GM11168 (cell line): ENCODE results near the gene SCML2.
"Not testable (repeated sequence)": the region's sequence is repeated elsewhere in the genome, so short reads cannot be mapped to it uniquely, and the experiment has no call there.

Source experiments
- in situ Hi-C: fragments of 300-500 bp; cut with MboI; formaldehyde crosslinking; loops from one replicate; pipeline ENCODE4 v1.12.0; 2022; ENCODE audit warnings: low sequenced_read_pairs; ENCODE audit not compliant: unreplicated experiment

SCML2 gene

DNA sequence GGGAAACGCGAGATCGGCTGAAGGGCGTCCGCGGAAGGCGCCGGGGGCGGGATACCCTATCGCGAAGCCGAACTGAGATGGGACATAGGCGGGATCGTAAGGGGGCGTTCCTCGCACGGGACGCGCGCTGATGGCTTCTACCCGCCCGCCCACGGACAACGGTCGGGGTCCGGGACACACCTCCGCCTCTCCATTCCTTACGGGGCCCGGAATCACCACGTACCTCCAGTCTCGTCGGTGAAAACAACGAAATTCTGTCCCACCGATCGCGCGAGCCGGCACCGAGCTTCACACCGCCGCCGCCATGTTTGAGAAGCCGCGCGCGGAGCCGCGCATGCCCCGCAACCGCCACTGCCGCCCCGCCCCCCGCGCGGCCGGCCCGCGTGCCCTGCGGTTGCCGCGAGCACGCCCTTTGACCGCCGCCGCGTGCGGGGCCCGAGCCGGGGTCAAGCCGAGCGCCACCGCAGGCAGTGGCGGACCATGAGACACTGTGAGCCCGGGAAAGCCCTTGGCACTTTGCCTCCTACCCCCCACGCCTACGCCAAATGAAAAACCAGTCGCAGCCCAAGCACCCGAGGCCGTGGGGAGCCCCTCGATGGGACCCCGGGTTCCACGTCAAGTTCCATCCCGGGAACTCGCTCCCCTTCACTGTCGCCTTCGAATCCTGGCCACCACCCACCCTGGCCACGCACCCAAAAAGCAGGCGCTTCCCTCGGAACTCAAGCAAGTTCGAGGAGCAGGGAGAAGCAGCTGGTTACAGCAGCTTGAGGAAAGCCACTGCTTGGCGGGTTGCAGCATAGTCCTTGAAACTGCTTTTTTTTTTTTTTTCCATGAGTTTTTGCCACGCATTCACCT is at the start of gene SCML2:
TSS of gene SCML2 (minus strand) at position 320 of the 855 bp plus-strand sequence. CDS start 20,617 bp downstream, outside the sequence.
- in situ Hi-C loops, result no loop called here

DNA sequence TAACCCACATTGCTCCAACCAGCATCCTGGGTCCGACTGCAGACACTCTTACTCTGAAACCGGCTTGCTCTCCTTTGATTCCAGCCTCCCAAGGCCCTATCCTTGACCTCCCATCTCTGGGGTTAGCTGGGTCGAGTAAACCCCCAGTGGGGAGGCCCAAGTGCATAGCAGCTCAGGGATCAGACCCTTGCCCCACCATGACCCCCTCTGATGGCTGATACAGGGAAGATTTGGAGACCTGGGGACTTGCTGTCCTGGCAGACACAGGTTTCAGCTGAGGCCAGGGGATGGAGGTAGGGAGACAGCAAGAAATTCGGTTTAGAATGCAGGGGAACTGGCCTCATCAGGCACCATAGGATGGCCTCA is 47.3 kb upstream of the SCML2 start:
- in situ Hi-C loops, result loop anchor here (25.0 kb wide), 1 partner anchor 485 kb away; no protein-coding TSS in a partner anchor

DNA sequence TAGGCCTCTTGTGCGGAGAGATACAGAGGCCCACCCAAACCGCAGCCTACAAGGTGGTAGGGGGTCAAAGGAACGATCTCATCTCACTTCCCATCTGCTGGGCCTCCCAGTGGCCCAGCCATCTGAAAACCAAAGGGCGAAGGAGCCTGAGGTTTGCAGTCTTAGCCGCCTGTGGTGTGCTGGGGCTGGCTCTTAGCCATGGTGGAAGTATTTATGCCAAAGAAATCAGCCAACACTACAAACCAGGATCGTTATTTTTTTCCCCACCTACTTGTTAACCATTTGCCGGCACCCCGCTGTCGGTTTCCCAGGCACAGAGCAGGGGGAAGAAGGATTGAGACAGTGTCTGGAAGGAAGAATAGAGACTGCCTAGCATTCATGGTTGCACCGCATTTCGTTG is 40.0 kb upstream of the SCML2 start:
- in situ Hi-C loops, result loop anchor here (25.0 kb wide), 2 partner anchors 457 to 607 kb away; no protein-coding TSS in a partner anchor

DNA sequence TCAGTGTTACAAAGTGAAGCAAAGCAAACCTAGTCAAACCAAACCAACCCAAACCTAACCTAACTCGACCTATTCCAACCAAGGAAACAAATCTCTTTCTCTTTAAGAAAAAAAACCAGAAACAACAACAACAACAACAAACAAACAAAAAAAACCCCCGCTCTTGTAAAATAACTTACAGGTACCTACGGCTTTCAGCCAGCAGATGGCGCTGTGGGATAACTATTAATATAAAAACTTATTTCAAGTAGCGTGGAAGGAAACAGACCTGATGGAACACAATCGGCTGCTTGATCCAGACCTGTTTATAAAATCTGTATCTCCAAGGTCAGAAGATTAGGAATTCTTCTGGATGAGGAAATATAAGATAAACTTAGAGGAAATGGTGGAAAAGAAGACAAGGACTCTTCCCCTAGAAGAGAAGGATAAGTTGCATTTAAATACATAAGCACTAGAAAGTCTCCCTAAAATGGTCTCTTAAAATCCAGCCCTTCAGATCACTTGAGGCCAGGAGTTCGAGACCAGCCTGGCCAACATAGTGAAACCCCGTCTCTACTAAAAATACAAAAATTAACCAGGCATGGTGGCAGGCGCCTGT is 36.6 kb upstream of the SCML2 start:
- in situ Hi-C loops, result loop anchor here (25.0 kb wide), 2 partner anchors 454 to 604 kb away; no protein-coding TSS in a partner anchor

DNA sequence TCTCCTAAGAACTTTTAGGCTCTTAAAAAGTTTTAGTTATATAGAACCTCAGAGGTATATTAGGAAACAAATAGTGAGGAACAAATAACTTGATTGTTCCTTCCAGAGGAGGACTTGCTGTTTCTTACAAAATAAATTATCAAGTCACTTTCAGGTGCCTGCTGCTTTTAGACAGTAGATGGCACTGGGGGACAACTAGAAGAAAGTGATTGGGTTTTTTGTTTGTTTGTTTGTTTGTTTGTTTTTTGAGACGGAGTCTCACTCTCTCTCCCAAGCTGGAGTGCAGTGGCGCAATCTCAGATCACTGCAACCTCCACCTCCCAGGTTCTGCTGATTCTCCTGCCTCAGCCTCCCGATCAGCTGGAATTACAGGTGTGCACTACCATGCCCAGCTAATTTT is 35.5 kb upstream of the SCML2 start:
- in situ Hi-C loops, result loop anchor here (5.0 to 25.0 kb wide), 3 partner anchors 453 to 947 kb away; no protein-coding TSS in a partner anchor

DNA sequence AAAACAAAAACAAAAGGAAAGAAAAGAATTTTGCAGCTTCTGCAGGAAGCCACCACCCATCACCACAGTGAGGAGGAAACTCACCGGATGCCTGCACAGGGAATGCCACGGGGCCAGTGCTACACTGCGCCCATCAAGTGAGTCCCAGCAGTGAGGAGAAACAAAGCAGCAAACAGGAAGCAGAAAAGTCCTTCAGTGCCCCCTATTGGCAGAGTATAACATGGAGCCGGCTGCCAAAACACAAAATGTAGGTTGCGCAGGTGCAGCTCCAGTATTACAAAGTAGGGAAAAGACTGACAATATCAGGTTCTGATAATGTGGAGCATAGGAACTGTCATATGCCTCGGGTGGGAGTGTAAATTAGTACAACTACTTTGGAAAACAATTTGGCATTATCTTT is 23.3 kb upstream of the SCML2 start:
- in situ Hi-C loops, result loop anchor here (25.0 kb wide), 2 partner anchors 440 to 590 kb away; no protein-coding TSS in a partner anchor

DNA sequence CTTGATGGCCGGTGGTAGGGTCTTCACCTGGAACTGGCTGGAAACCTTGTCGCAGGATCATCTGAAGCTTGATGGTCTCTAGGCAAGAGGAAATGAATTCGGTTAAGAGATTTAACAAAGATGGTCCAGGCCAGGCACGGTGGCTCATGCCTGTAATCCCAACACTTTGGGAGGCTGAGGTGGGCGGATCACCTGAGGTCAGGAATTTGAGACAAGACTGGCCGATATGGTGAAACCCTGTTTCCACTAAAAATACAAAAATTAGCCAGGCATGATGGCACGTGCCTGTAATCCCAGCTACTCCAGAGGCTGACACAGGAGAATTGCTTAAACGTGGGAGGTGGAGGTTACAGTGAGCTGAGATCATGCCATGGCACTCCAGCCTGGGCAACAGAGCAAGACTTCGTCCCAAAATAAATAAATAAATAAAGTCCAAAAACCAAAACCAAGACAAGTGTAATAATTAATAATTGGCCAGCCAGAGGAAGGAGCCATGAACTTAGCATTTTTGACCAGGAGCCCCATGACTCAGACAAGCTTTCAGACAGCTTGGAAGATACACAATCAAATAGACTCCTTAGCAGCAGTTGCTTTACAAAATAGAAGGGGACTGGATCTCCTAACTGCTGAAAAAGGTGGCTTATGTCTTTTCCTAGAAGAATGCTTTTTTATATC is 20.8 kb upstream of the SCML2 start:
- in situ Hi-C loops, result loop anchor here (25.0 kb wide), 2 partner anchors 438 to 588 kb away; no protein-coding TSS in a partner anchor

DNA sequence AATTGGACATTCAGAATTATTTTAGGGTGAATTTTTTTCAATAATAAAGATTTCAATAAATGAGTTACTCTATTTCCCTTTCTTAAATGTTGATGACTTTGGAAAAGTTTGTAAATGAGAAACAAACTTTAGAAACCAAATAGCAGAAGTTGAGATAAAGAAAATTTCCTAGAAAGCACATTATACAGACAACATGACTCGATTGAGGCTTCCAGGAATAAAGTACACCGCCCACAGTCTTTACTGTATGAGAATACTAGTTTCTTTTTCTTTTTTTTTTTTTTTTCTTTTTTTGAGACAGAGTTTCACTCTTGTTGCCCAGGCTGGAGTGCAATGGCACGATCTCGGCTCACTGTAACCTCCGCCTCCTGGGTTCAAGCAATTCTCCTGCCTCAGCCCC is 14.6 kb upstream of the SCML2 start:
- in situ Hi-C loops, result not testable (repeated sequence)

DNA sequence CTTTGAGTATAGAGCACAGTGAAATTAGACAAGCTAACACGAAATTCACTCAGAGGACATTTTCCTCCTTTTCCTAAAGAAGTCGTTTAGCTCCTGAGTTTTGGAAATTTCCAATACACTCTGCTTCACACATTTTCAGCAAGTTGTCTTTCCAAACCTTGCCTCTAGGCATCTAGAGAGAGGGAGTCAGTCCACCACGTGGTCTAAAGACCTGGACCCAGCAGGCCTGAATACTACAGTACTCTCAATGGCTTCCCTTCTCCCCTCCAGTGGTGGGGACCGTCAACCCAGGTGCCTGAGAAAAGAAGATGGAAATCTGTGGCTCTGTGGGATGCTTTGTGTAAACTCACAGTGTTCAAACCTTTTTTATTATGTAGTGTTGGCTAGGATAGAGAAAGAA is 13.9 kb upstream of the SCML2 start:
- in situ Hi-C loops, result no loop called here

DNA sequence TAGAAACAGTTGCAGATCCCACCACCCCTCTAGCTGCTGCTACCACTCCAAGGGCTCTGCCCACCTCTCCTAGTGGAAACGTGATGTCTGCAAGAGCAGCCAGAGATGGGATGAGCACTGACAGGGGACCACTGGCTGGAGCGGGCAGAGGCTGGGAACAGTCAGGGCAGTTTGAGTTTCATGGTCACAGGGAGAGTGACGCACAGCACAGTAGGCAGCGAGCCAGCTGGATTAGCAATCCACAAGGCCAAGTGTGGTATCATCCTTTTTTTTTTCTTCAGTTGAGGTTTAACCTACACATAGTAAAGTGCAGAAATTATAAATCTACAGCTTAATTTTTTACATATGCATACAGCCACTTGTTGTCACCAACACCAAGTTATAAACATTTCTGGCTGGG is 6.4 kb upstream of the SCML2 start:
- in situ Hi-C loops, result no loop called here

DNA sequence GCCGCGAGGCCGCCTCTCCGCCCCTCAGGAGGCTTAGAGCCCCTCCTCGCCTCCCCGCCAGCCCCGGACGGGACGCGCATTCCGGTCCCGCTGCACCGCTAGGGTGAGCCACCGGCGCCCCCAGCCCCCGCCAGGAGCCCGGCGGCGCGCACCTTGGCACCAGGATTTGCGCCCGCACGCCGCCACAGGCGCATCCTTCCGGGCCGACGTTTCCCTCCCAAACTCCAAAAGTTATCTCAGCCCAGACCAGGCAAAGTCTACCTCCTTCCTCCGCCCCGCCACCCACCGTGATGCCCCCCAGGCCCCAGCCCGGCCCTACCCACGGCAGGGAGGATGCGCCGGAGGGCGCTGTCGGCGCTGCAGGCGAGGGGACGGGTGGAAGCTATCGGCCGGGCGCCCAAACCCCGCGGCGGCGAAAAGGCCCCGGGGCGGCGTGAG is 538 bp downstream of the SCML2 start:
- in situ Hi-C loops, result no loop called here

DNA sequence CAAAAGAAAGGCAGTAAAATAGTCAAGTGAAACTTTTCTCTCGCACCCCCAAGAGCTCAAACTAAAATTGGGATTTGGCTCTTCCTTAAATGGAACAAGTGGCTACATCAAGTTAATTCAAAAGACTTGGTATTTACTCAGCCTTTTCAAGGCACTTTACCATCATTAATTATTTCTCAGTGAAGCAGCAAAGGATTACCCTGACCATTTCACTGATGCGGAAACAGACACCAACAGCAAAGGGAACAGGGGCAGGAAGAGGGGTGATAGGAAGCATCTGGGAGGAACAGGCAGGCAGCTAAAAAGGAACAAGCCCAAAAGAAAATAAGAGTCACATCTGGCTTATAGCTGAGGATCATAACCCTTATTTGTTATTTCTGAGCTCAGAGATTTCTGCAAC is 2.7 kb downstream of the SCML2 start:
- in situ Hi-C loops, result no loop called here

DNA sequence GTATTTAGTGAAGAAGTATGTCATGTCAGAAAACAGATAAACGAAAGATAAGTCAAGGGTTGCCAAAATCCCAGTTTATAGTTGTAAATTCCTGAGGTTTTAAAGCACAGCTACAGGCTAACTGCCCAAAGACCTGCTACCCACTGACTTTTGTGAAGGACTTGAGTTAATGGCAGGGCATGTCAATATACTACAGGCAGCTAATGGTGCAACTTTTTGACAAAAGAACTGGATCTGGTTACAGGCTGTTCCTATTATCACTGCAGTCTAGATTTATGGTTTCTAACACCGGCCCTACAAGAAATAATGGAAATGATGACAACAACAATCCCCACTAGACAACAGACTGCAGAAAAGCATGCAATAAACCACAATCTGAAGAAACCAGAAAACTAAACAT is 6.4 kb downstream of the SCML2 start:
- in situ Hi-C loops, result no loop called here

DNA sequence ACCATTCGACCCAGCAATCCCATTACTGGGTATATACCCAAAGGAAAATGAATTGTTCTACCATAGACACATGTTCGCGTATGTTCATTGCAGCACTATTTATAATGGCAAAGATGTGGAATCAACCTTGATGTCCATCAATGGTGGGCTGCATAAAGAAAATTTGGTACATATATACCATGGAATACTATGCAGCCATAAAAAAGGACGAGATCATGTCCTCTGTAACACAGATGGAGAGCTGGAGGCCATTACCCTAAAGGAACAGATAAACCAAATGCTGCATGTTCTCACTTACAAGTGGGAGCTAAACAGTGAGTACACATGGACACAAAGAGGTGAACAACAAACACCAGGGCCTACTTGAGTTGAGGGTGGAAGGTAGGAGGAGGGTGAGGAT is 45.1 kb downstream of the SCML2 start:
- in situ Hi-C loops, result no loop called here

DNA sequence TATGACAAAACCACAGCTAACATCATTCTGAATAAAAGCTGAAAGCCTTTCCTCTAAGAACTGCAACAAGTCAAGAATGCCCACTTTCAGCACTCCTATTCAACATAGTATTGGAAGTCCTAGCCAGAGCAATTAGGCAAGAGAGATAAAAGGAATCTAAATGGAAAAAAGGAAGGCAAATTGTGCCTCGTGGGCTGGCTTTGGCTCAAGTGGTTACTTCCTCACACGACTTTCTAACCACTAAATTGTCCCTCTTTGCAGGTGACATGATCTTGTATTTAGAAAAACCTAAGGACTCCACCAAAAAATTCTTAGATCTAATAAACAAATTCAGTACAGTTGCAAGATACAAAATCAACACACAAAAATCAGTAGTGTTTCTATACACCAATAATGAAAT is 57.2 kb downstream of the SCML2 start:
- in situ Hi-C loops, result no loop called here

DNA sequence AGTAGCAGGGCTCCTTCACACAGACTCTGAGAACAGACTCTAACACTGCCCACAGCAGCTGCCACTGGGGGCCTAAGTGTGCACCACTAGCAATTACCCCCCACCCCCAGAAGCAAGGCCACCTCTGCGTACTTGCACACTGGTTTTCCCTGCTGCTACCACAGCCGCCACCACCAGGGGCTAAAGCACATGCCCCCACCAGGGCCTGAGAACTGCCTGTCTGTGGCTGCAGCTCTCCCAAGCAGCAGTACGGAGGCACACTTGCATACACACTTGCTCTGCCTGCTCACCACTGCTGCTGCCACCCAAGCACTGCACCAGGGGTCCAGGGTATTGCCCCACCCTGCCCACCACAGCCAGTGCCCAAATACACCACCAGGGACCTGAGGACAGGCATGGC is 59.6 kb downstream of the SCML2 start:
- in situ Hi-C loops, result no loop called here

DNA sequence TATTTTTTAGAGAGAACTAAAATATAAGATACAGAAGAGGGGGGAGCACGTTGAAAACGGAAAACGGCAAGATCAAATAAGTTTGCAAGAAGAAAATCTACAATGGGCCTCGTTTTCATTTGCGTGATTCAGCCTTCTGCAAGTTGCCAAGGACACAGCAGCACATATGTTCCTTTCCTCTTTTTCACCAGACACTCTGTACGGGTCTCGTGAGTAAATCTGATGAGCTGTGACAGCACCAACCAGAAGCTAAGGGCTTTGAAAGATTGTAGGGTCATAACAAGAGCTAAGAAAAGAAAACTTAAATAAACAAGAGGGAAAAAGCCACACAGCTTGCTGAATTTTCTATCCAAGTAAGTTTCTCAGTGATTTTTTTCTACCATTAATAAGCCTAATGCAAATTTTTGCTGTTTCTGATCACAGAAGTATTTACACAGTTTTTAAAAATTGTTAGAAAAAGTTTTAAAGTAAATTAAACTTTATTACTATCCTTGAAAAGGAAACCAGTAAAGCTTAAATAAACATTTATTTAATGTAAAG is 63.4 kb downstream of the SCML2 start:
- in situ Hi-C loops, result no loop called here

DNA sequence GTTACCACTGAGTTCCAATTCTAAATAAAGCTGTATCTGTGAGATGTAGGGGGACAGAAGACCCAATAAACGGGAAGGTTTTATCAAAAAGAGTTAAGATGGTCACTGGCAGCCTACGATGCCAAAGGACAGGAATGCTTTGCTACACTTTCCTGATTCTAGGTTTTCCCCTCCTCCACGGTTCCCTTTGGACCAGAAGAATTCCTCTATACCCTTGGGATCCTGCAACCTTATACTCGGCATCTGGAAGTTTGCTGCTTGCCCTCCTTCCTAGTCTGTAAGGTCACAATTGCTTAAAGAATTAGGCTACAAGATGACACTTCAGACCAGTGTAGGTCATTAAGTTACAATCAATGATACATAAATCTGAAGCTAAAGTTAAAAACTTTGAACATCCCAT is 64.3 kb downstream of the SCML2 start:
- in situ Hi-C loops, result no loop called here

DNA sequence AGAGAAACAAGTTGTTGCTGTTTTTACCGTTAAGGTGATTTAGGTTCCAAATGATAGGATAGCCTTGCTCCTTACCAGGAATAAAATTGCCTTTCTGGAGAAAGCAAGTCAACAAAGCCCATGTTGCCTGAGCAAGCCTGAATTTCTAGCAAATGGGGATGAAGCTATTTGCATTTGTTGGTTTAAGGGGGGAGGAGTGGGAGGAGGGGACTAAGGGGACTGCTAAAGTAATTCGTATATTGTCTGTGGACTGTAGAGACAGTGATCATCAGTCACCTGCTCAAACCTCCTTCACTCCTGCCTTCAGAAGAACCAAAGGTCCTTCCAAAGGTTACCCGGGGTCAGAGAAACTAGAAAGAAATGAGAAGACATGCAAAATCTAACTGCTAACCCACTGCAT is 65.8 kb downstream of the SCML2 start:
- in situ Hi-C loops, result no loop called here

DNA sequence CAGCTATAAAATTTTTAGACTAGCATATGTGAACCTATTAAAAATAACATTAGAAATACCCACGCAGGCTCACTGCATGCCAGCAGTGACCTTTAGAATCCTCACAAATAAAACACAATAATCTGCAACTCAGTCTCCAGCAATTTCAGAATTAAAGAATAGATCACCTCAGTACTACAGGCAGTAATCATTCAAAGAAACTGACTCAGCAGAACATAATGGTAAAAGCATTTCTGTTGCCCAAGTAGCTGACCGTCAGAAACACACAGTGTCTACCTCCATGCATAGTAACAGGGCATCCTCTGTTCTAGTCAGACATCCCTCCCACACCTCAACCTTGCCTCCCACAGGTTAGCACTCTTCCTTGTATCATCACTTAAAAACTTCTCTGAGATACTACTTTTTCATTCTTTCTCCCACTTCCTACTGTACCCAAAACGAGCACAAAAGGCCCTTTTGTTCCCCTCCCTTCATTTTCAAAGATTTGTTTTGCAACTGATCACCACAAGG is 68.1 kb downstream of the SCML2 start:
- in situ Hi-C loops, result no loop called here
